ENCODE results near the gene KIFBP.
"Not testable (repeated sequence)": the region's sequence is repeated elsewhere in the genome, so short reads cannot be mapped to it uniquely, and the experiment has no call there.

The KIFBP gene, protein sequence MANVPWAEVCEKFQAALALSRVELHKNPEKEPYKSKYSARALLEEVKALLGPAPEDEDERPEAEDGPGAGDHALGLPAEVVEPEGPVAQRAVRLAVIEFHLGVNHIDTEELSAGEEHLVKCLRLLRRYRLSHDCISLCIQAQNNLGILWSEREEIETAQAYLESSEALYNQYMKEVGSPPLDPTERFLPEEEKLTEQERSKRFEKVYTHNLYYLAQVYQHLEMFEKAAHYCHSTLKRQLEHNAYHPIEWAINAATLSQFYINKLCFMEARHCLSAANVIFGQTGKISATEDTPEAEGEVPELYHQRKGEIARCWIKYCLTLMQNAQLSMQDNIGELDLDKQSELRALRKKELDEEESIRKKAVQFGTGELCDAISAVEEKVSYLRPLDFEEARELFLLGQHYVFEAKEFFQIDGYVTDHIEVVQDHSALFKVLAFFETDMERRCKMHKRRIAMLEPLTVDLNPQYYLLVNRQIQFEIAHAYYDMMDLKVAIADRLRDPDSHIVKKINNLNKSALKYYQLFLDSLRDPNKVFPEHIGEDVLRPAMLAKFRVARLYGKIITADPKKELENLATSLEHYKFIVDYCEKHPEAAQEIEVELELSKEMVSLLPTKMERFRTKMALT

DNA sequence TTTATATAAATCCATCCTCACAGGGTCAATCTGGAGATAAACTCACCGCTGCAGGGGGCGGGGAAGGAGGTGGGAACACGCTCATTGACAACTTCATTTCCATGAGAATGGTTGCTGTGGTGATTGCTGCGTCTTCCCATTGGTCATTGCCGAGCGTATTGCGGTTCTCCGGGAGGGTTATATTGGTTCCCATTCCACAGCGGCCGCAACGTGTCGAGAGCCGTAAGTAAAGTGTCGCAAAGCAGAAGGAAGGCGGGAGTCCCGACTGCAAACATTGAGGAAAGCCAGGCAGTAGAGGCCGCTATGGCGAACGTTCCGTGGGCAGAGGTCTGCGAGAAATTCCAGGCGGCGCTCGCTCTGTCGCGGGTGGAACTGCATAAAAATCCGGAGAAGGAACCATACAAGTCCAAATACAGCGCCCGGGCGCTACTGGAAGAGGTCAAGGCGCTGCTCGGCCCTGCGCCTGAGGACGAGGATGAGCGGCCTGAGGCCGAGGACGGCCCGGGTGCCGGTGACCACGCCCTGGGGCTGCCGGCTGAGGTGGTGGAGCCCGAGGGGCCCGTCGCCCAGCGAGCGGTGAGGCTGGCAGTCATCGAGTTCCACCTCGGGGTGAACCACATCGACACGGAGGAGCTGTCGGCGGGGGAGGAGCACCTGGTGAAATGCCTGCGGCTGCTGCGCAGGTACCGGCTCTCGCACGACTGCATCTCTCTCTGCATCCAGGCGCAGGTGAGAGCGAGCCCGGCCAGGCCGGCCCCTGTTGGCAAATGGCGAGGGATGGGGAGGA lies at the start of gene KIFBP:
KIFBP (plus strand) TSS at position 274 of the 787 bp plus-strand sequence; CDS start at position 304, 30 bp downstream.
- DNase-seq (ENCODE audit: low read depth): peak; percentile 72

DNA sequence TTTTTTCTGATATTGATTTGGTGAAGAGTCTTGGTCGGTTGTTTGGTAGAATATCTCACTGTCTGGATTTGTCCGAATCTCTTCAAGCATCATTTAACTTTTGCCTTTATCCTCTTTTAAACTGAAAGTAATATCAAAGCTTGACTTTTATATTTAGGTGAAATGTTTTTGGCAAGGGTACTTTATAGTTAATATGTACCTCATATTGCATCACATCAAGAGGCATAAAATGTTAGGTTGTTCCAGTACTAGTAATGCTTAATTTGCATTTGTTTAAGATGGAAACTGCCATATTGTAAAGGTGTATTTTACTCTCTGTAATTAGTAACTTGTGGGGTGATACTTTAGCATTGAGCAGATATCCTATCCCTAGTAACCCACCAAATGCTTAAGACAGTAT lies 49.7 kb upstream of the KIFBP start:
- DNase-seq (ENCODE audit: low read depth): no peak

DNA sequence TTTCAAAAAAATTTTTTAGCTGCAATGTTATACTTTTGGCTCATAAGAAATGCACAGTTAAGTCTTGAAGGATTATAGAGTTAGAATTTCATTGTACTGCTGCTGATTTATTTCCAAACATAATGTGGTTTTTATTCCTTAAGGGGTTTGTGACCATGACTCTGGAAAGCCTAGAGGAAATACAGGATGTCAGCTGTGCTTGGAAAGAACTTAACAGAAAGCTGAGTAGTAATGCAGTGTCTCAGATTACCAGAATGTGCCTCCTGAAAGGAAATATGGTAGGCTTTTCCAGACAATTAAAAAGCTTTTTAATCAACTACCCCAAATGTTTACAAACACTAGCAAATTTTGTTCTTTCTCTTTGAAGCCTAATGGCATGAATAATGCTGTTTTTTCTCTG lies 47.7 kb upstream of the KIFBP start:
- DNase-seq (ENCODE audit: low read depth): not testable (repeated sequence)

DNA sequence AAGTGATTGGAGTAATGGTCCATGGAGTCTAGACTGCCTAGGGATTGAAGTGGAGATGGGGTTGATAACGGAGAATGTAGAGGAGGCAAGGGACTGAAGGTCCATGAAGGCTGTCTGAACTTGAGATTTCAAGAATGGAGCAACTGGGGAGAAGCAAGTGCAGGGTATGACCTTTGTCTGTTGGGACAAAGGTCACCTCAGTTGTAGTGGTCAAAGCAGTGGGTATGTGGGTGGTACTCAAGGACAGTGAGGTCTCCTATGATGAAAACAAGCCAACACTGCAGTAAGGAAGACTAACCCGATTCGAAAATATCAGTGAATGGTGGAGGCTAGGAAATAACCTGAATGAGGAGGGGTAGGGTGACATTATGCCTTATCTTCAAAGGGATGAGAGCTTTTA lies 38.0 kb upstream of the KIFBP start:
- no peak for DNase-seq (ENCODE audit: low read depth)

DNA sequence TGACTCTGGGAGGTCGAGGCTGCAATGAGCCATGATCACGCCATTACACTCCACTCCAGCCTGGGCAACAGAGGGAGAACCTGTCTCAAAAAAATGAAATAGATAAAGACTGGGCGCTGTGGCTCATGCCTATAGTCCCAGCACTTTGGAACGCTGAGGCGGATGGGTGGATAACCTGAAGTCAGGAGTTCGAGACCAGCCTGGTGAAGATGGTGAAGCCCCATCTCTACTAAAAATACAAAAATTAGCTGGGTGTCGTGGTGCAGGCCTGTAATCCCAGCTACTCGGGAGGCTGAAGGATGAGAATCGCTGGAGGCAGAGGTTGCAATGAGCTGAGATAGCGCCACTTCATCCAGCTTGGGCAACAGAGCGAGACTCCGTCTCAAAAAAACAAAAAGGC lies 33.7 kb upstream of the KIFBP start:
- DNase-seq (ENCODE audit: low read depth): no peak

DNA sequence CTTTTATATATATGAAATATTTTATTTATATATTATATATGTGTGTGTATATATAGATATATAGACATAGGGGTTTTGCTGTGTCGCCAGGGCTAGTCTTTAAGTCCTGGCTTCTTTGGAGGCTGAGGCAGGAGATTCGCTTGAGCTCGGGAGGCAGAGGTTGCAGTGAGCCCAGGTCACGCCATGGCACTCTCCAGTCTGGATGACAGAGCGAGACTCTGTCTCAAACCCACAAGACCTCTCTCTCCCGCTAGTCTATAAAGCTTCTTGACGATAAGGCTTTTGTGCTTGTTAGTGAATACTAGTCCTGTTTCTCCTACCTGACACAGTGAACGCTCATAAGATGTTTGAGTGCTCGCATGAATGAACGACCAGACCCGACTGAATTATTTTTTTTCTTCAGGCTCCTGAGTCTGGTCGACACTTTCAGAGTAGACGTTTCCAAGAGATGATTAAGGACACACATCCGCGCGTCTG lies 33.2 kb upstream of the KIFBP start:
- DNase-seq (ENCODE audit: low read depth): no peak

DNA sequence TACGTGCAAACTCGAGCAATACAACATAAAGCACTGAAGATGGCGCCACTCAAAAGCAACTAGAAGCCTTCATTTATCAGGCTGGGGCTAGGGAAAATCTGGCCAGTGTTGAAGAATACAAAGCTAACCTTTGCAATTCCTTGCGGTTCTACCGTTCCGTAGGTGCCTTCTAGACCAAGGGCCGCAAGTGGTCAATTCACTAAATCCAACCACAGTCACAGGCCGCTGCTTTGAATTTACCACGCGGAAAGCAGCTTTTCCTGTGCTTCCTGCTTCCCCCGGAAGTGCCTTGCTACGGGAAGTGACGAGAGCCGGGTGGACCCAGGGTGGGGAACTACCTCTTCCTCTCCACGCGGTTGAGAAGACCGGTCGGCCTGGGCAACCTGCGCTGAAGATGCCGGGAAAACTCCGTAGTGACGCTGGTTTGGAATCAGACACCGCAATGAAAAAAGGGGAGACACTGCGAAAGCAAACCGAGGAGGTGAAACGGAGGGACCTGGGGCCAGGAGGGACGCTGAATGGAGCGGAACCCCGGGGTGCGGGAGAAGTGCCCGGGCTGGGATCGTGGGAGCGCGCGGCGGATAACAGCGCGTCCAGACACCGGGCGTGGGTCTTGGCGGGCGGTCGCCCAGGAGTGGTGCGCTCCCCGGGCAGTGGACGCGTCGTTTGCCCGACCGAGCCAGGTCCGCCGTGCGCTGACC lies 32.6 kb upstream of the KIFBP start, which contains the start of gene DDX21:
DDX21 (plus strand) TSS at position 339 of the 701 bp plus-strand sequence; CDS start at position 395, 56 bp downstream.
- peak; percentile 81 for DNase-seq (ENCODE audit: low read depth)

DNA sequence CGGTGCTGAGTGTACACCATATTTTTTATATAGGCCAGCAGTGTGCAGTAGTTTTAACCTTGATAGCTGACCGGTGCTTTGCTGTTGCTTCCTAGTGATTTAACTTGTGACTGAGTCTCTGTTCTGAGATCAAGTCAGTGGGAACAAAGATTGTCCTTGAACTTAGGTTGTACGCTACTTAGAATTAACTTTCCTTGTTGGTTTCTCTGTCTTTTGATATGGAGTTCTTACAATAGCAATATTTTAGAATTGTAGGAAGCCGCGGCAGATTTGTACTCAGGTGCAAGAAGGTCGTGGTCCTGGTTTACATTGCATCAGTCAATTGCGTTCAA lies 31.4 kb upstream of the KIFBP start:
- DNase-seq (ENCODE audit: low read depth): no peak

DNA sequence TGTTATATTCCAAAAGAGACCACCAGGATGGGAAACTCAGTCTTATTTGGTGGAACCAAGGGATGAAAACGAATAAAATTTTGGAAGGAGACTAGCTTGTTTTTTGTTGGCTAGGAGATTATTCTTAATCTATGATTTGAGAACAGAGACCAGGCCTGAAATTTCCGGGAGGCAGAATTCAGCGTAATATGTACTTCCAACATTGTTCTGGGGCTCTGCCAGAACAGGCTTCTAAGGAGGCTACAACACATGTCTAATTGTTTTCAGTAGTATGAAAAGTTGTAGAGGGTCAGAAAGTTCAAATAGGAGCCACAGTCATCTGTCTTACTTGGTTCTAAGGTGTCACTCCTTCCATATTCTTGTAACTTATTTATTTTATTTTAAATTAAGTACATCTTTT lies 30.9 kb upstream of the KIFBP start:
- DNase-seq (ENCODE audit: low read depth): no peak

DNA sequence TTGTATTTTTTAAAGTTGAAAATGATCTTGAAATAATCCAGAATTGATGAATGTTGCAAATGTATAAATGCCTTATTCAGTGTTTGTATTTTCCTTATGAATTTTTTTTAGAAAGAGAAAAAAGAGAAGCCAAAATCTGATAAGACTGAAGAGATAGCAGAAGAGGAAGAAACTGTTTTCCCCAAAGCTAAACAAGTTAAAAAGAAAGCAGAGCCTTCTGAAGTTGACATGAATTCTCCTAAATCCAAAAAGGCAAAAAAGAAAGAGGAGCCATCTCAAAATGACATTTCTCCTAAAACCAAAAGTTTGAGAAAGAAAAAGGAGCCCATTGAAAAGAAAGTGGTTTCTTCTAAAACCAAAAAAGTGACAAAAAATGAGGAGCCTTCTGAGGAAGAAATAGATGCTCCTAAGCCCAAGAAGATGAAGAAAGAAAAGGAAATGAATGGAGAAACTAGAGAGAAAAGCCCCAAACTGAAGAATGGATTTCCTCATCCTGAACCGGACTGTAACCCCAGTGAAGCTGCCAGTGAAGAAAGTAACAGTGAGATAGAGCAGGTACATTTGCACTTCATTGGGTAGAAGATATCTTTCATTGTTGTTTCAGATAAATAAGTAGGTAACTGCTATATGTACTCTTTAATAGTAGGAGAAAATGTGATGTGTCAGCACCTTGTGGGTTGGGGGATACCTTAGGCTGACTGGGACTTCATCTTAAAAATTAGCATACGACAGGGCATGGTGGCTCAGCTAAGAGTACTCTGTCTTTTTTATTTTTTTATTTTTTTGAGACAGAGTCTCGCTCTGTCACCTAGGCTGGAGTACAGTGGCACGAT lies 28.7 kb upstream of the KIFBP start:
- DNase-seq (ENCODE audit: low read depth): no peak

DNA sequence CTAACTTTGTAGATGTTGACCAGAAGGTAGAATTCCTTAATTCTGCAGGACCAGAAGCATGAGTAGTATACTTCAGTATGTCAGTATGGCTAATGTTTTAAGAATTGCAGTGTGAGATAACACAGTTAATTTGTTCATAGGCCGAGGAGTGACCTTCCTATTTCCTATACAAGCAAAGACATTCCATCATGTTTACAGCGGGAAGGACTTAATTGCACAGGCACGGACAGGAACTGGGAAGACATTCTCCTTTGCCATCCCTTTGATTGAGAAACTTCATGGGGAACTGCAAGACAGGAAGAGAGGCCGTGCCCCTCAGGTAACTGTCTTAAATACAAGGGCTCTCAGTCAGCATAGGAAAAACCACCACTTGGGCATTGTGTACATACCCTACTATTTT lies 25.5 kb upstream of the KIFBP start:
- no peak for DNase-seq (ENCODE audit: low read depth)

DNA sequence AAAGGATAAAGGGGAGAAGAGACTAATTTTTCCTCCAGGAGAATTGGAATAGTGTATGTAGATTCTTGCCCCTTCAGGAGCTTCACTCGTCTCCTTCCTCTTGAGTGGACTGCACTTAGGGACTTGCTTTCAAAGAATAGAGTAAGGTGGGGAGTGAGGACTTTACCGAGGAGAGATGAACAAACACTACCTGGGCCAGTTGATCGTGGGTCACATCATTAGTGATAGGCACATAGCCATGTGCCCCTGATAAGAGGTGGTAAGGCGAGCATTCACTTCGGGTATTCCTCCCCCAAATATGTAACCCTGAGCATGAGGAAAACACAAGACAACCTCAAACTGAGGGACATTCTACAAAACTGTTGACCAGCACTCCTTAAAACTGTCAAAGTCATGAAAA lies 14.6 kb upstream of the KIFBP start:
- no peak for DNase-seq (ENCODE audit: low read depth)

DNA sequence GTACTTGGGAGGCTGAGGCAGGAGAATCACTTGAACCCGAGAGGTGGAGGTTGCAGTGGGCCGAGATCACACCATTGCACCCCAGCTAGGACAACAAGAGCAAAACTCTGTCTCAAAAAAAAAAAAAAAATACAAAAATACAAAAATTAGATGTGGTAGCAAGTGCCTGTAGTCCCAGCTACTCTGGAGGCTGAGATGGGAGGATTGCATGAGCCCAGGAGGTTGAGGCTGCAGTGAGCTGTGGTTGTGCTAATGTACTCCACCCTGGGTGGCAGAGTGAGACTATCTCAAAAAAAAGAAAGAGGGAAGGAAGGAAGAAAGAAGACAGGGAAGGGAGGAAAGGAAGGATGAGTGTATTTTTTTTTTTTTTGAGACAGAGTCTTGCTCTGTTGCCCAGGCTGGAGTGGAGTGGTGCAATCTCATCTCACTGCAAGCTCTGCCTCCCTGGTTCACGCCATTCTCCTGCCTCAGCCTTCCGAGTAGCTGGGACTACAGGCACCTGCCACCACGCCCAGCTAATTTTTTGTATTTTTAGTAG lies 12.6 kb upstream of the KIFBP start:
- not testable (repeated sequence) for DNase-seq (ENCODE audit: low read depth)

DNA sequence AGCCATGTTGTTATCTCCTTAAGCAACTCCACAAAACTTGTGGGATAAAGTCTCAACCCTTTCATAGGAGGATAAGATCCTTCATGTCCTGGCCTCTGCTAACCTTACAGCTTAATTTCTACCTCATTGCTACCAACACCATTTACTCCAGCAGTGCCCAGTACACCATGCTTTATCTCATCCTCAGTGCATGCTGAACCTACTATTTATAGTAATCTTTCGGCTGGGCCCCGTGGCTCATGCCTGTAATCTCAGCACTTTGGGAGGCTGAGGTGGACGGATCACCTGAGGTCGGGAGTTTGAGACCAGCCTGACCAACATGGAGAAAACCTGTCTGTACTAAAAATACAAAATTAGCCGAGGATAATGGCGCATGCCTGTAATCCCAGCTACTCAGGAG lies 8.9 kb upstream of the KIFBP start:
- not testable (repeated sequence) for DNase-seq (ENCODE audit: low read depth)

DNA sequence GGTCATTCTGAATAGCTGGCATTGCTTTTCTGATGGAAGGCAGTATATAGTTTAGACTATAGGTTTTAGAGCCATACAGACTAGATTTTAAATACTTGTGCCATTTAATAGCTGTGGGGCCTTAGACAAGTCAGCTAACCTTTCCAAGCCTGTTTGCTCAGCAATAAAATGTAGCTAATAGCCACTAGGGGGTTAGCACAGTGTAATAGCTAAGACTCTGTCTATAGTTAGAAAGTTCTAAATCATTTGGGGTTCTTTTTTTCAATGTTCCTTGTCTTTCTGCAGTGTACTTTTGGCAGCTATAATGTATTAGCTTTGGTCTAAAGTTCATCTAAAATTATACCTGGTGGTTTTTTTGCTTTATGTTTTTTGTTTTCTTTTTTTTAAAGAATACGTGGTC lies 7.5 kb upstream of the KIFBP start:
- no peak for DNase-seq (ENCODE audit: low read depth)

DNA sequence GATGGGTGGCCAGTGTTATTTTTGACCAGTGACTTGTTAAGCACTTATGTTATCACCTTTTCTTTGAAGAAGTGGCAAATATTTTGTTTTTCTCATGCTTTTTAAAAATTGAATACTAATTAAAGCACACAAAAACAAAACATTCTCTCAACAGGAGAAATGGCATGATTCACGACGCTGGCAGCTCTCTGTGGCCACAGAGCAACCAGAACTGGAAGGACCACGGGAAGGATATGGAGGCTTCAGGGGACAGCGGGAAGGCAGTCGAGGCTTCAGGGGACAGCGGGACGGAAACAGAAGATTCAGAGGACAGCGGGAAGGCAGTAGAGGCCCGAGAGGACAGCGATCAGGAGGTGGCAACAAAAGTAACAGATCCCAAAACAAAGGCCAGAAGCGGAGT lies 6.2 kb upstream of the KIFBP start:
- no peak for DNase-seq (ENCODE audit: low read depth)

DNA sequence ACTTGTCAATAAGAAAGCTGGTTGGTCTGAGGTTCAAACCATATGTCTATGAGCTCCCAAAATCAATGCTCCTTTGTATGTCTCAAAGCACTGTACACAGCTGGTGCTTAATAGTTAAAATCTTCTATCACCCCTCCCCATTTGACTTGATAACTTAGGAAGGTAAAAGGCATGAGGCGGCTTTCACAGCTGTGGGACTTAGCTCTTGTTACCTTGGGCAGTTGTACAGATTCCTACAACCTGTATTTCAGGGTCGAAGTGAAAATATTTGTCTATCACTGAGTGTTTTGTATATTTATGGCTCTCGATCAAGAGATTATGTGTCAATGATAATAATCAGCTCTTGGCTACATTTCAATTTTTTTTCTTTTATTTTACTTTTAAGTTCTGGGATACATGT lies 992 bp upstream of the KIFBP start:
- no peak for DNase-seq (ENCODE audit: low read depth)

DNA sequence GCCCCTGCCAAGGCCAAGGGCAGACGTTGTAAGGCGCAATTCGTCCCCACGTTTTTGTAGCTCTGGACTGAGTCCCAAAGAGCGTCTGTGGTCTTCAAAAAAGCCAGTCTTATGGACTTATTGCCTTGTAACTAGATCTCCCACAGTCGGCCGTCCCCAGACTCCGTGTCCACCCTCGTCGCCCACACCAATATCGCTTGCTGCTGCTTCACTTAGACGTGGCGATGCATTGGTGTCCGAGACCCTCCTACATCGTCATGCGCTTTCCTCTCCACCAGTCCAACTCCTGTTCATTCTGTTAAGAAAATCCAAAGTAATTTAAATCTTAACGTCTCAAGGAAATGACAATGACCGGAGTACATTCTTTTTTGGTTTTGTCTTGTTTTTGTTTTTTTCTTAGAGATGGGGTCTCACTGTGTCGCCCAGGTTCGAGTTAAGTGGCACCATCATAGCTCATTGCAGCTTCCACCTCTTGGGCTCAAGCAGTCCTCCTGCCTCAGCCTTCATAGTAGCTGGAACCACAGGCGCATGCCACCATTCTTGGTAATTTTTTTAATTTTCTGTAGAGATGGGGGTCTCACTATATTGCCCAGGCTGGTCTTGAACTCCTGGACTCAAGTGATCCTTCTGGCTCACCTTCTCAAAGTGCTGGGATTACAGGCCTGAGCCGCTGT lies 851 bp downstream of the KIFBP start:
- no peak for DNase-seq (ENCODE audit: low read depth)

DNA sequence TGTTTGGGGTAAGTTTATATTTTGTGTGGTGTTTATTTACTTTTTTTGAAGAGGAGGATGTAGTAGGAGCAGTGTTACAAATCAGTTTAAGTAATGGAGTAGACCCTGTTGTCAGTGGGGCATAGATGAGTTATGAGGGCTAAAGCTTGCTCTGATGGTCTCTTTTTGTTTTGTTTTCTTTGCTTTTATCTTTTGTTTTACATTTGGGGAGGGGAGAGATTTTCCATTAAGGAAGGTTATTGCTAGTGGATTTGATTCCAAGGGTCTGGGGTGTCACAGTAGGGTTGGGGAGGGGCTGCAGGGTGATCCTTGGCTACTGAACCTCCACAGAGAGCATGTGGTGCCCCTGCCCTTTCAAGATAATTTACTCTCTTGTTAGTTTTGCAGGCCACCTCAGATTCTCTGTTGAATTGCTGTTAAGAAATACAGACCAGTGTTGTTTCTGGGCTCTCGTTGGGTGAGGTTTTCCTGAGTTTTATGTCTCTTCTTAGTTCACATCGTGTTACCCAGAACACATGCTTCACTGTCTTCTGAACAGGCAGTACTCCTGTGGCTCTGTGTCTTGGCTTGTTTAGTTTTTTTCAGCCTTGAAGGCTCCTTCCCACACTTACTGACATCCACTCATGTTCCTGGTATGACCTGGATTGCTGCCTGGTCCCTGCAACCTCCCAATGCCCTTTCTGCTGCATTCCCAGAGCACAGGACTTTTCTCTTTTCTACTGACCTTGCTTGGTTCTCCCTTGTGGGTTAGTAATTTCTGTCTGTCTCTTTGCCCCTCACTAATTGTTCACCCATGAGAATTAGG lies 4.2 kb downstream of the KIFBP start:
- no peak for DNase-seq (ENCODE audit: low read depth)

DNA sequence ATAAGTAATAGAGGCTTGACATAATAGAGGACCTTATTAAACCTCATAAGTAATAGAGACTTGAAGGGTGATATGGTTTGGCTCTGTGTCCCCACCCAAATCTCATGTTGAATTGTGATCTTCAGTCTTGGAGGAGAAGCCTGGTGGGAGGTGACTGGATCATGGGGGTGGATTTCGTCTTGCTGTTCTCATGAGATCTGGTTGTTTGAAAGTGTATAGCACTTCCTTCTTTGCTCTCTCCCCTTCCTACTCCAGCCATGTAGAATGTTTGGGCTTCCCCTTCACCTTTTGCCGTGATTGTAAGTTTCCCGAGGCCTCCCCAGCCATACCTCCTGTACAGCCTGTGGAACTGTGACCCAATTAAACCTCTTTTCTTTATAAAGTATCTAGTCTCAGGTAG lies 8.6 kb downstream of the KIFBP start:
- no peak for DNase-seq (ENCODE audit: low read depth)

All from activated T-helper 9 cell treated with anti-CD3 and anti-CD28 coated beads, Interleukin-2, amount 50 U/mL, for 16 hours (primary cell).